MCF 10A (cell line): Measurements from ENCODE around the gene NR3C2. TPM values are rescaled to one million over a fixed set of nuclear protein-coding genes. Genes with fewer than 3 reads are reported as not detected.
A peak's percentile ranks its signal among the peaks of the same experiment; 100 is the strongest.

Experiments used
- BruUV-seq: library from RNA; stranded (reverse); fragments of 400-500 nt; replicated peaks from 2 replicates; lab custom pipeline; 2021; lab: Mats Ljungman, UMichigan
- CTCF ChIA-PET: fragments of 300-600 bp; sonication (Branson Sonifier 250); formaldehyde crosslinking; extraction: SDS; loops from one replicate; lab custom pipeline; 2021; ENCODE audit warnings: antibody characterized with exemption, inconsistent platforms; lab: Yijun Ruan, JAX
- POLR2A ChIA-PET: fragments of 300-600, 350-650 bp; sonication (Branson Sonifier 250); formaldehyde crosslinking; extraction: SDS; loops from one replicate; lab custom pipeline; 2020; ENCODE audit warnings: antibody characterized with exemption, inconsistent platforms; lab: Yijun Ruan, JAX
- DNase-seq: peaks from one replicate; pipeline ENCODE4 v3.0.0-alpha.2; 2018; ENCODE audit not compliant: unreplicated experiment
- H3K27ac Mint-ChIP-seq: one replicate; pipeline ENCODE4 v1.8.0; 2022; ENCODE audit warnings: mild to moderate bottlenecking, low read depth, mixed read lengths; ENCODE audit not compliant: unreplicated experiment
- H3K27me3 Mint-ChIP-seq: one replicate; pipeline ENCODE4 v1.8.0; 2022; ENCODE audit warnings: mixed read lengths; ENCODE audit not compliant: insufficient read depth, unreplicated experiment
- H3K36me3 Mint-ChIP-seq: one replicate; pipeline ENCODE4 v1.8.0; 2022; ENCODE audit warnings: mild to moderate bottlenecking, moderate library complexity, mixed read lengths; ENCODE audit not compliant: insufficient read depth, unreplicated experiment
- H3K4me1 Mint-ChIP-seq: one replicate; pipeline ENCODE4 v1.8.0; 2022; ENCODE audit warnings: mixed read lengths; ENCODE audit not compliant: insufficient read depth, unreplicated experiment
- H3K4me3 Mint-ChIP-seq: one replicate; pipeline ENCODE4 v1.8.0; 2022; ENCODE audit warnings: mild to moderate bottlenecking, moderate library complexity, mixed read lengths; ENCODE audit not compliant: unreplicated experiment
- H3K9me3 Mint-ChIP-seq: one replicate; pipeline ENCODE4 v1.8.0; 2022; ENCODE audit warnings: mixed read lengths; ENCODE audit not compliant: unreplicated experiment
- CTCF ChIP-seq: fragments of 200-600 bp; IDR thresholded peaks from one replicate; pipeline ENCODE4 v1.8.0; 2022; ENCODE audit warnings: antibody characterized with exemption, mild to moderate bottlenecking; ENCODE audit not compliant: unreplicated experiment
- intact Hi-C: fragments of 100-400 bp; cut with micrococcal nuclease; formaldehyde crosslinking; loops from 2 replicates; pipeline ENCODE4 v1.14.1; 2022
- total RNA-seq: library from RNA; stranded (reverse); gene quantifications from 2 replicates; pipeline ENCODE4 v1.2.3, GENCODE V29; 2022

NR3C2 gene
- total RNA-seq, 1 experiment from 2014 or later = 0.21 TPM

- no peaks in the 10 kb centered on the region for H3K27me3 Mint-ChIP-seq
- H3K4me3 Mint-ChIP-seq = no peak overlapping the region
- no TSS peak for BruUV-seq
- intact Hi-C loops = no loop called here
- ChIA-PET POLR2A (interaction anchor here (0.6 to 0.7 kb wide), 2 partner anchors 12 to 55 kb away, joined by 3 to 4 read pairs; no protein-coding TSS in a partner anchor), CTCF (interaction anchor here (0.6 kb wide), 1 partner anchor 116 kb away, joined by 3 read pairs; no protein-coding TSS in a partner anchor)
- no peak for TF ChIP-seq CTCF
- DNase-seq = no peak
- no peak overlapping the region for H3K27ac Mint-ChIP-seq
- H3K36me3 Mint-ChIP-seq = no peaks in the 10 kb centered on the region
- H3K9me3 Mint-ChIP-seq = no peaks in the 10 kb centered on the region
- no peaks in the 10 kb centered on the region for H3K4me1 Mint-ChIP-seq
Observed at GRCh38 chr4:148041606-148042329, 400.4 kb downstream of the NR3C2 start.

- ChIA-PET POLR2A (no interaction called here), CTCF (interaction anchor here (0.8 to 0.9 kb wide), 2 partner anchors 15 to 18 kb away, joined by 3 read pairs; no protein-coding TSS in a partner anchor)
- H3K9me3 Mint-ChIP-seq = no peaks in the 10 kb centered on the region
- peaks cover 6% of the 10 kb centered on the region for H3K36me3 Mint-ChIP-seq
- no peak overlapping the region for H3K4me3 Mint-ChIP-seq
- no peaks in the 10 kb centered on the region for H3K27me3 Mint-ChIP-seq
- H3K4me1 Mint-ChIP-seq = peaks cover 8% of the 10 kb centered on the region
- no TSS peak for BruUV-seq
- no peak for DNase-seq
- H3K27ac Mint-ChIP-seq = no peak overlapping the region
- TF ChIP-seq CTCF = no peak
- intact Hi-C loops = no loop called here
Observed at GRCh38 chr4:148034813-148035212, 407.4 kb downstream of the NR3C2 start.

- CTCF ChIA-PET = interaction anchor here (0.7 to 1.0 kb wide), 2 partner anchors 26 to 47 kb away, joined by 4 to 5 read pairs; no protein-coding TSS in a partner anchor
- peaks cover 7% of the 10 kb centered on the region for H3K9me3 Mint-ChIP-seq
- no peak for TF ChIP-seq CTCF
- TSS peak; percentile 99 for BruUV-seq
- no peak overlapping the region for H3K4me3 Mint-ChIP-seq
- no peaks in the 10 kb centered on the region for H3K27me3 Mint-ChIP-seq
- POLR2A ChIA-PET = interaction anchor here (0.6 to 0.7 kb wide), 3 partner anchors 11 to 64 kb away, joined by 3 to 4 read pairs (median 4); no protein-coding TSS in a partner anchor
- intact Hi-C loops = no loop called here
- peak overlapping the region; percentile 88 for H3K27ac Mint-ChIP-seq
- peaks cover 8% of the 10 kb centered on the region for H3K4me1 Mint-ChIP-seq
- peak; percentile 27 for DNase-seq
- peaks cover 14% of the 10 kb centered on the region for H3K36me3 Mint-ChIP-seq
Observed at GRCh38 chr4:148030193-148030873, 411.9 kb downstream of the NR3C2 start.

DNA sequence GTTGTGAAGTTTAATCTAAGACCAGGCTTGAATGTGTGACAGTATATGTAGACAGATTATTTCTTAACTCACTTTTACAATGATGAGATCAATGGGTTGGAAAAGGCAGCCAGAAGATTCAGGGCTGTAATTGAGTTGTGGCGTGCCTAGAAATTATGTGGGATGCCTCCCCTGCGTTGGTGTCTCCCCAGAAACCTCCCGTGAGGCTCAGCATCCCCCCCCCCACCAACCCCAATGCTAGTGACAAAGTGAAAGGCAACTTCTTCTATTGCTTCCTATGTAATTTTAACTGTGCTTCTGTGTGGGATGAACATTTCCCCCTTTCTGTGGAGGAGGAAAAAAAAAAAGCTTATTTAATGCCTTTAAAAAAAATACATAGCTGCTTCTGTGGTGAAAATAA lies 412.4 kb downstream of the NR3C2 start:
- peak overlapping the region; percentile 88 for H3K27ac Mint-ChIP-seq
- H3K36me3 Mint-ChIP-seq = peaks cover 14% of the 10 kb centered on the region
- no peaks in the 10 kb centered on the region for H3K27me3 Mint-ChIP-seq
- peaks cover 7% of the 10 kb centered on the region for H3K9me3 Mint-ChIP-seq
- CTCF ChIA-PET = interaction anchor here (0.6 to 1.0 kb wide), 3 partner anchors 26 to 1663 kb away, joined by 3 to 5 read pairs (median 4); no protein-coding TSS in a partner anchor
- intact Hi-C loops = no loop called here
- H3K4me1 Mint-ChIP-seq = peaks cover 8% of the 10 kb centered on the region
- no TSS peak for BruUV-seq
- POLR2A ChIA-PET = interaction anchor here (0.6 to 0.7 kb wide), 3 partner anchors 12 to 63 kb away, joined by 3 to 4 read pairs (median 4); no protein-coding TSS in a partner anchor
- DNase-seq = no peak
- H3K4me3 Mint-ChIP-seq = no peak overlapping the region
- no peak for TF ChIP-seq CTCF
